GM19025 (cell line): Measurements from ENCODE around the gene RHOXF1.
"Not testable (repeated sequence)": the region's sequence is repeated elsewhere in the genome, so short reads cannot be mapped to it uniquely, and the experiment has no call there.

Source experiments
- ATAC-seq: cut with Tn5 transposase; IDR thresholded peaks from one replicate; pipeline ENCODE4 v1.9.1; 2021; ENCODE audit warnings: mild to moderate bottlenecking, low read depth, moderate library complexity; ENCODE audit not compliant: unreplicated experiment

Gene RHOXF1

DNA sequence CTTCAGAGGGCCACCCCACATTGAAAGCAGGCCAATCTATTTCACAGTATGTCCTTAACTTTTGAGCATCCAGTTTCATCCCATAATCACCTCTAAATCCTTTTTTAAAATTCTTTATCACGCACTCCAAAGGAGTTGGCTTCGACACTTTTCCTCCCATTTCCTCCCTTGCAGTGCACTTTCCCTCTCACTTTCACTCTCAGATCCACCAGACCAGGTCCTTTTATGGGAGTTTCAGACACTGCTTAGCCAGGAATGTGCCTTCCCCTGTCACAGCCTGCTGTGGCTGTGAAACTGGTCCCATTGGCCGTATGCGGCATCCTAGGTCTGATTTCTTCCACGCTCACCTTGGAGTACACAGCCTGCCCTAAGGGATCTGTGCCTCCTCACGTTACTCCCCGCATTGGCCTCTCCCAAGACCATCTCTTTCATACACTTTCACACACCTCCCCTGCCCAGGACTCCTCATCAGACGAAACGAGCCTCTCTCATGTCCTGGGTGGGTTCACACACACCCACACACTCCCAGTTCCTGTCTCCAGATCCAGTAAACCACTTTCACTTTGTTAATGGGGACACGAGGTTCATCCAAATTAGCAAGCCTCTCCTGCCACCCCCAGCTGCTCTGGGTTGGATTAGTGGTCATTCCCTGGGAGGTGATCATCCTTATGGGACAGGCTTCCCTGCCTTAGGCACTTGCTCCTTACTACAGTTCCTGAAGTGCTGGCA lies 28.3 kb downstream of the RHOXF1 start:
- ATAC-seq, result no peak

DNA sequence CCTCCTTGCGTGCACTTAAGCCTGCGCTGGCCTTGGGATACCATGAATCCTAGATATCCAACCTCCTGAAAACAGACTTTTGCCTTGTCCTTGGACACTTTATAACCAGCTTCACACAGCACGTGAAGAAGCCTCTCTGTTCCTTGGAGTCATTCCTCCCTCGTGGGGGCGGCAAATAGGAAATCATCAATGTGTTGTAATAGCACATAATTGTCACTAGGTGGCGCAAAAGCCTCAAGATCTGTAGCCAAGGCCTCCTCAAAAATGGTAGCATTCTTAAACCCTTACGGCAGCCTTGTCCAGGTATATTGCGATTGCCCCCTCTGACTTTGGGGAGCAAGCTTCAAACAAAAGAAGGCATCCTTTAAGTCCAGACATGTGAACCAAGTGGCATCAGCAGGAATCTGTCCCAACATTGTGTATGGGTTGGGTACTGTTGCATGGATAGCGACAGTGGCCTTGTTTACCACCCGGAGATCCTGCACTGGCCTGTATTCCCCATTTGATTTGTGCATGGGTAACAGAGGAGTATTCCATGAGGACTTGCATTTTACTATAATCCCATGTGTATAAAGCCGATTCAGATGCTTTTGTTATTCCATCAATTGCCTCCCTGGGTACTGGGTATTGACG lies 30.0 kb downstream of the RHOXF1 start:
- ATAC-seq, result not testable (repeated sequence)

DNA sequence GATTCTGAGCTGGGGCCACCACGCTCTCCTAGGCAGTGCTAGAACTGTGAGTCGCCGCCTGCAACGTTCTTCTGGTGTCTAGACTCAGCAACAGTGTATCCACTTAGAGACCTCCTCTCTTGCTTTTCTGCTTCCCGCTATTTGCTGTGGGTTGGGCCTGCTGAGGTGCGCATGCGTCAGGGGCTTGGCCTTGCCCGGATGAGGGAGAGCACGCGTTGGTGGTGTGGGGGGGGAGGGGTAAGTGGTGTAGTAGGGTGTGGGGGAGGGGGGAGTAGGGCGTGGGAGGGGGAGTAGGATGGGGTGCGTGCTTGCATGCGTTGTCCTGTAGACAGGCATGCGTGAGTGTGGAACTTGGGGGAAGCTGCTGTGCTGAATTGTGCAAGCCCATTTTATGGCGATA lies 38.1 kb downstream of the RHOXF1 start, which contains the start of gene RHOXF2B:
RHOXF2B (minus strand) TSS at position 101 of the 400 bp plus-strand sequence. CDS start 138 bp downstream, outside the sequence.
- not testable (repeated sequence) for ATAC-seq

DNA sequence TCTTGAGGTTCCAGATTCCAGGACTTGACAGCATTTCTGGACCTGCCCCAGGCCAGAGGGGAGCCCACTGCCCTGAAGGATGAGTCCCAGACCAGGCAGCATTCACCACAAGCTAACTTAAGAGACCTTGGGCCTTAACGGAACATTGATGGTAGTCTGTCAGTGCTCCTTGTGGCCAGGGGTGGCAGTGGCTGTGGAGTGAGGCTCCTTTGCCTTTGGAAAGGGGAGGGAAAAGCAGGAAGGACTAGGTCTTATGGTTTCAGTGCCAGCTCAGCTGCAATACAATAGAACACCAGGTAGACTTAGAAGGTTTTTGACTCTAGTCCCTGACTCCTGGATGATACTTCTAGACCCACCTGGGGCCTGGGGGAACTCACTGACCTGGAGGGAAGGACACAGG lies 49.5 kb downstream of the RHOXF1 start:
- ATAC-seq, result not testable (repeated sequence)
